HEK293 (cell line): ENCODE data around the gene ABCA3.

Source experiments
- CTCF ChIA-PET: fragments of 350-600 bp; formaldehyde crosslinking; extraction: SDS; loops from one replicate; lab custom pipeline; 2021; ENCODE audit warnings: antibody characterized with exemption; lab: Yijun Ruan, JAX
- POLR2A ChIA-PET: fragments of 300-600 bp; formaldehyde crosslinking; extraction: SDS; loops from one replicate; lab custom pipeline; 2020; ENCODE audit warnings: antibody characterized with exemption, inconsistent platforms; lab: Yijun Ruan, JAX
- H3K27ac ChIP-seq: fragments of 200-500 bp; sonication (Bioruptor generic); 2 replicates; pipeline ENCODE4 v1.5.1; 2014; ENCODE audit warnings: low read depth, low read length, control low read depth, inconsistent platforms; ENCODE audit errors: extremely low read depth
- H3K36me3 ChIP-seq, 2 experiments: fragments of 200-500 bp in 1 of 2; sonication (Bioruptor generic) in 1 of 2; 1 replicate in 1 of 2; 2 replicates in 1 of 2; pipeline ENCODE4 v1.5.1; 2014 to 2017; ENCODE audit warnings: inconsistent platforms in 2 of 2, low read length in 2 of 2; ENCODE audit not compliant: control insufficient read depth in 2 of 2, insufficient read depth in 1 of 2
- H3K4me1 ChIP-seq: fragments of 200-500 bp; sonication (Bioruptor generic); 2 replicates; pipeline ENCODE4 v1.5.1; 2014; ENCODE audit warnings: mild to moderate bottlenecking, low read length, inconsistent platforms; ENCODE audit not compliant: control insufficient read depth, insufficient read depth
- H3K4me3 ChIP-seq: 2 replicates; pipeline ENCODE4 v1.5.1; 2011; ENCODE audit warnings: low read depth, mild to moderate bottlenecking, control low read depth, low read length, moderate library complexity
- H3K9me3 ChIP-seq: fragments of 200-500 bp; sonication (Bioruptor generic); 2 replicates; pipeline ENCODE4 v1.5.1; 2014; ENCODE audit warnings: low read depth, low read length, inconsistent platforms; ENCODE audit not compliant: control insufficient read depth, insufficient read depth
- KLF16 ChIP-seq: fragments of 450-650 bp; formaldehyde crosslinking; IDR thresholded peaks from 2 replicates; pipeline ENCODE4 v1.5.1; 2017; ENCODE audit warnings: missing biosample characterization, missing genetic modification characterization
- OVOL3 ChIP-seq: fragments of 450-650 bp; formaldehyde crosslinking; IDR thresholded peaks from 2 replicates; pipeline ENCODE4 v1.5.1; 2016; ENCODE audit warnings: missing biosample characterization, missing genetic modification characterization
- REPIN1 ChIP-seq: fragments of 450-650 bp; formaldehyde crosslinking; IDR thresholded peaks from 2 replicates; pipeline ENCODE4 v1.5.1; 2017; ENCODE audit warnings: missing biosample characterization, missing genetic modification characterization, low read depth
- SALL2 ChIP-seq: fragments of 450-650 bp; formaldehyde crosslinking; IDR thresholded peaks from 2 replicates; pipeline ENCODE4 v1.5.0; 2017; ENCODE audit warnings: missing biosample characterization, mild to moderate bottlenecking, missing genetic modification characterization, borderline replicate concordance
- SCRT2 ChIP-seq: fragments of 450-650 bp; formaldehyde crosslinking; IDR thresholded peaks from 2 replicates; pipeline ENCODE4 v1.5.1; 2016; ENCODE audit warnings: missing biosample characterization, missing genetic modification characterization
- TCF7L2 ChIP-seq: IDR thresholded peaks from 2 replicates; pipeline ENCODE4 v1.6.1; 2011; ENCODE audit warnings: low read depth, mild to moderate bottlenecking, inconsistent platforms, low read length, moderate library complexity, borderline replicate concordance
- ZNF10 ChIP-seq: fragments of 450-650 bp; formaldehyde crosslinking; IDR thresholded peaks from 2 replicates; pipeline ENCODE4 v1.5.1; 2017; ENCODE audit warnings: missing biosample characterization, missing genetic modification characterization
- ZNF157 ChIP-seq: fragments of 450-650 bp; formaldehyde crosslinking; IDR thresholded peaks from 2 replicates; pipeline ENCODE4 v1.5.1; 2016; ENCODE audit warnings: missing biosample characterization, missing genetic modification characterization
- ZNF324 ChIP-seq: fragments of 450-650 bp; formaldehyde crosslinking; IDR thresholded peaks from 2 replicates; pipeline ENCODE4 v1.5.1; 2016; ENCODE audit warnings: missing biosample characterization, missing genetic modification characterization
- ZNF404 ChIP-seq: fragments of 450-650 bp; formaldehyde crosslinking; IDR thresholded peaks from 2 replicates; pipeline ENCODE4 v1.5.1; 2017; ENCODE audit warnings: missing biosample characterization, missing genetic modification characterization
- ZNF423 ChIP-seq: fragments of 450-650 bp; formaldehyde crosslinking; IDR thresholded peaks from 2 replicates; pipeline ENCODE4 v1.5.1; 2016; ENCODE audit warnings: missing biosample characterization, missing genetic modification characterization
- ZNF501 ChIP-seq: fragments of 450-650 bp; formaldehyde crosslinking; IDR thresholded peaks from 2 replicates; pipeline ENCODE4 v1.5.1; 2016; ENCODE audit warnings: missing biosample characterization, missing genetic modification characterization
- ZNF529 ChIP-seq: fragments of 450-650 bp; formaldehyde crosslinking; IDR thresholded peaks from 2 replicates; pipeline ENCODE4 v1.5.1; 2017; ENCODE audit warnings: missing genetic modification characterization, missing biosample characterization; ENCODE audit not compliant: insufficient replicate concordance
- ZNF530 ChIP-seq: fragments of 450-650 bp; formaldehyde crosslinking; IDR thresholded peaks from 2 replicates; pipeline ENCODE4 v1.5.1; 2016; ENCODE audit warnings: low read depth, missing biosample characterization, missing genetic modification characterization
- ZNF585B ChIP-seq: fragments of 450-650 bp; formaldehyde crosslinking; IDR thresholded peaks from 2 replicates; pipeline ENCODE4 v1.5.1; 2016; ENCODE audit warnings: missing biosample characterization, missing genetic modification characterization
- ZNF596 ChIP-seq: fragments of 450-650 bp; IDR thresholded peaks from 2 replicates; pipeline ENCODE4 v1.5.0; 2018; ENCODE audit warnings: missing biosample characterization, mild to moderate bottlenecking, missing genetic modification characterization, moderate library complexity
- ZNF621 ChIP-seq: fragments of 450-650 bp; formaldehyde crosslinking; IDR thresholded peaks from 2 replicates; pipeline ENCODE4 v1.5.1; 2017; ENCODE audit warnings: missing biosample characterization, missing genetic modification characterization
- ZNF654 ChIP-seq: fragments of 450-650 bp; formaldehyde crosslinking; IDR thresholded peaks from 2 replicates; pipeline ENCODE4 v1.5.1; 2016; ENCODE audit warnings: low read depth, missing biosample characterization, missing genetic modification characterization
- ZNF768 ChIP-seq: fragments of 450-650 bp; formaldehyde crosslinking; IDR thresholded peaks from 2 replicates; pipeline ENCODE4 v1.5.1; 2018; ENCODE audit warnings: missing biosample characterization, mild to moderate bottlenecking, missing genetic modification characterization
- ZNF837 ChIP-seq: fragments of 450-650 bp; formaldehyde crosslinking; IDR thresholded peaks from 2 replicates; pipeline ENCODE4 v1.5.1; 2016; ENCODE audit warnings: missing biosample characterization, missing genetic modification characterization
- ZSCAN4 ChIP-seq: fragments of 450-650 bp; formaldehyde crosslinking; IDR thresholded peaks from 2 replicates; pipeline ENCODE4 v1.5.1; 2017; ENCODE audit warnings: missing biosample characterization, missing genetic modification characterization
- TF ChIP-seq, protein P1 (sequence below): fragments of 450-650 bp; formaldehyde crosslinking; IDR thresholded peaks from 2 replicates; pipeline ENCODE4 v1.5.1; 2017; ENCODE audit warnings: missing biosample characterization, mild to moderate bottlenecking, missing genetic modification characterization, moderate library complexity
- TF ChIP-seq, protein P2 (sequence below): fragments of 450-650 bp; formaldehyde crosslinking; IDR thresholded peaks from 2 replicates; pipeline ENCODE4 v1.5.1; 2016; ENCODE audit warnings: missing biosample characterization, missing genetic modification characterization

The ABCA3 gene

DNA sequence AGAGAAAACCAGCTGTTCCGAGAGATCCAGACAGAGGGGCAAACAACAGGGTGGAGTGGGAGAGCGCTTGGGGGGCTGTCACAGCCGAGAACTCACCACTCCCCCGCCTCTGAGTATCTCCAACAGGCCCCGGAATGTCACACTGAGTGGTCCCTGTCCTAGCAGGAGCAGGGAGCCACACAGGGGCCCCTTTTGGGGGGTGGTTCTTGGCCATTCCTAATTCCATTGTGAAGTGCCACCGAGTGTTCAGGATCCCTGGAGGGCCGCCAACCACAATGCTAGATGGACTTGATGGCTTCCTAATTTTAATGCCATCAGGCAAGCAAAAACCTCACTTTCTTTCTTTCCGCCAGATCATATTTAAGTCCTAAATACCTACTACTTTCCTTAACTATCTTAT lies 16.8 kb downstream of the ABCA3 start (continued):
- no peak for TF ChIP-seq ZNF529 (tag by site-specific recombination)
- TF ChIP-seq ZNF404 (tag by site-specific recombination), result no peak
- TF ChIP-seq ZNF324 (tag by site-specific recombination), result no peak

DNA sequence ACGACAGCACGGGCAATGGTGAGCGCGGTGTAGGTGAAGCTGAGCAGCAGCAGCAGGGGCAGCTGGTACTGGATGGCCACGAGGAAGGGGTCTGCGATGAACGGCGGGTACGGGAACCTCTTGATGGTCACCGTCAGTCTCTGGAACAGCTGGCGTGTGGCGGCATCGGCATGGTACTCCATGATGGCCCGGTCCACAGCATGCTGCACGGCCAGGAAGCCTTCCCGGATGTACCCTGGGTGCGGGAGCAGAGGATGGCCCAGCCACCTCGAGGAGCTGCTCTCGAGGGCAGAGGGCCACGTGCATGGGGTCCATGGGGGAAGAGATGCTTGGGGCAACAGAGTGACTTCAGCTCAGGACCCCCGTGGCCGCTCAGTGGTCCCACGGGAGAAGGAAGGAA lies 20.9 kb downstream of the ABCA3 start:
- Histone ChIP-seq H3K9me3 (no peaks in the 10 kb centered on the region), H3K36me3 (peaks cover 0 to 35% of the 10 kb centered on the region in 2 experiments; a peak in 2 of 3 replicates), H3K4me3 (no peak overlapping the region), H3K27ac (no peak overlapping the region), H3K4me1 (no peaks in the 10 kb centered on the region)
- CTCF ChIA-PET, result no interaction called here
- POLR2A ChIA-PET, result no interaction called here
- TF ChIP-seq, protein P1, sequence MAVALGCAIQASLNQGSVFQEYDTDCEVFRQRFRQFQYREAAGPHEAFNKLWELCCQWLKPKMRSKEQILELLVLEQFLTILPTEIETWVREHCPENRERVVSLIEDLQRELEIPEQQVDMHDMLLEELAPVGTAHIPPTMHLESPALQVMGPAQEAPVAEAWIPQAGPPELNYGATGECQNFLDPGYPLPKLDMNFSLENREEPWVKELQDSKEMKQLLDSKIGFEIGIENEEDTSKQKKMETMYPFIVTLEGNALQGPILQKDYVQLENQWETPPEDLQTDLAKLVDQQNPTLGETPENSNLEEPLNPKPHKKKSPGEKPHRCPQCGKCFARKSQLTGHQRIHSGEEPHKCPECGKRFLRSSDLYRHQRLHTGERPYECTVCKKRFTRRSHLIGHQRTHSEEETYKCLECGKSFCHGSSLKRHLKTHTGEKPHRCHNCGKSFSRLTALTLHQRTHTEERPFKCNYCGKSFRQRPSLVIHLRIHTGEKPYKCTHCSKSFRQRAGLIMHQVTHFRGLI, result no peak
- TF ChIP-seq ZNF10 (tag by site-specific recombination) (no peak), ZNF768 (no peak), REPIN1 (tag by site-specific recombination) (no peak), ZNF837 (no peak), ZNF585B (no peak), ZNF423 (no peak), OVOL3 (tag by site-specific recombination) (no peak), ZNF530 (tag by site-specific recombination) (no peak), SALL2 (tag by site-specific recombination) (no peak), ZSCAN4 (tag by site-specific recombination) (no peak), ZNF654 (tag by site-specific recombination) (no peak), ZNF621 (tag by site-specific recombination) (no peak), KLF16 (no peak), ZNF501 (tag by site-specific recombination) (no peak), TCF7L2 (no peak), SCRT2 (tag by site-specific recombination) (no peak), ZNF157 (tag by site-specific recombination) (no peak), ZNF596 (tag by site-specific recombination) (no peak)
- TF ChIP-seq, protein P2, sequence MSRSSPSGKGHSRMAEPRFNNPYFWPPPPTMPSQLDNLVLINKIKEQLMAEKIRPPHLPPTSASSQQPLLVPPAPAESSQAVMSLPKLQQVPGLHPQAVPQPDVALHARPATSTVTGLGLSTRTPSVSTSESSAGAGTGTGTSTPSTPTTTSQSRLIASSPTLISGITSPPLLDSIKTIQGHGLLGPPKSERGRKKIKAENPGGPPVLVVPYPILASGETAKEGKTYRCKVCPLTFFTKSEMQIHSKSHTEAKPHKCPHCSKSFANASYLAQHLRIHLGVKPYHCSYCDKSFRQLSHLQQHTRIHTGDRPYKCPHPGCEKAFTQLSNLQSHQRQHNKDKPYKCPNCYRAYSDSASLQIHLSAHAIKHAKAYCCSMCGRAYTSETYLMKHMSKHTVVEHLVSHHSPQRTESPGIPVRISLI, result no peak
